WERI-Rb-1 (cell line): ENCODE measurements around the gene GRID1.

ENCODE experiments used
- DNase-seq: peaks from one replicate; pipeline ENCODE4 v3.0.0-alpha.2; 2020
- H3K27ac ChIP-seq: fragments of 250-450 bp; sonication (Bioruptor Pico); 2 replicates; pipeline ENCODE4 v1.5.1; 2020; ENCODE audit warnings: mild to moderate bottlenecking, moderate library complexity
- H3K27me3 ChIP-seq: fragments of 250-450 bp; sonication (Bioruptor Pico); 2 replicates; pipeline ENCODE4 v1.5.1; 2021; ENCODE audit warnings: mild to moderate bottlenecking, low read depth, moderate library complexity; ENCODE audit not compliant: insufficient read depth, severe bottlenecking
- H3K36me3 ChIP-seq: fragments of 250-450 bp; sonication (Bioruptor Pico); 2 replicates; pipeline ENCODE4 v1.5.1; 2020; ENCODE audit warnings: mild to moderate bottlenecking, moderate library complexity
- H3K4me3 ChIP-seq: 2 replicates; pipeline ENCODE4 v1.5.1; 2011; ENCODE audit warnings: low read depth, mild to moderate bottlenecking, control low read depth, low read length
- H3K9me3 ChIP-seq: fragments of 250-450 bp; sonication (Bioruptor Pico); 2 replicates; pipeline ENCODE4 v1.5.1; 2021; ENCODE audit warnings: mild to moderate bottlenecking, moderate library complexity; ENCODE audit not compliant: severe bottlenecking
- CTCF ChIP-seq: IDR thresholded peaks from 2 replicates; pipeline ENCODE4 v1.5.1; 2011; ENCODE audit warnings: low read depth, mild to moderate bottlenecking, control low read depth, inconsistent platforms, low read length

Gene GRID1

GRCh38 chr10:86169066-86169465 lies 197.5 kb downstream of the GRID1 start:
- no peaks in the 10 kb centered on the region for H3K27me3 ChIP-seq
- no peaks in the 10 kb centered on the region for H3K9me3 ChIP-seq
- TF ChIP-seq CTCF = no peak
- H3K36me3 ChIP-seq = no peaks in the 10 kb centered on the region
- H3K27ac ChIP-seq = no peak overlapping the region
- no peak for DNase-seq
- H3K4me3 ChIP-seq = no peak overlapping the region

- Histone ChIP-seq H3K27ac (no peak overlapping the region), H3K9me3 (no peaks in the 10 kb centered on the region), H3K27me3 (no peaks in the 10 kb centered on the region), H3K4me3 (no peak overlapping the region), H3K36me3 (no peaks in the 10 kb centered on the region)
- no peak for TF ChIP-seq CTCF
- no peak for DNase-seq
Measured at GRCh38 chr10:86168256-86168655, 198.3 kb downstream of the GRID1 start.

- no peak for TF ChIP-seq CTCF
- no peak for DNase-seq
Measured at GRCh38 chr10:86167762-86168128, 198.8 kb downstream of the GRID1 start.

GRCh38 chr10:86167121-86167761 lies 199.4 kb downstream of the GRID1 start:
- Histone ChIP-seq H3K4me3 (no peak overlapping the region), H3K27ac (no peak overlapping the region), H3K36me3 (no peaks in the 10 kb centered on the region), H3K27me3 (no peaks in the 10 kb centered on the region), H3K9me3 (no peaks in the 10 kb centered on the region)
- no peak for TF ChIP-seq CTCF
- DNase-seq = no peak

More at GRCh38 chr10:86167762-86168128, 198.8 kb downstream of the GRID1 start:
- no peaks in the 10 kb centered on the region for H3K36me3 ChIP-seq
- no peak overlapping the region for H3K4me3 ChIP-seq
- H3K27ac ChIP-seq = no peak overlapping the region
- no peaks in the 10 kb centered on the region for H3K27me3 ChIP-seq
- no peaks in the 10 kb centered on the region for H3K9me3 ChIP-seq

- DNase-seq = no peak
- no peak overlapping the region for H3K4me3 ChIP-seq
- TF ChIP-seq CTCF = no peak
- no peaks in the 10 kb centered on the region for H3K27me3 ChIP-seq
- no peaks in the 10 kb centered on the region for H3K36me3 ChIP-seq
- H3K27ac ChIP-seq = no peak overlapping the region
- H3K9me3 ChIP-seq = no peaks in the 10 kb centered on the region
Measured at GRCh38 chr10:86165666-86166065, 200.9 kb downstream of the GRID1 start.
